Measurements from ENCODE around the gene UBE2G1.

UBE2G1 gene

DNA sequence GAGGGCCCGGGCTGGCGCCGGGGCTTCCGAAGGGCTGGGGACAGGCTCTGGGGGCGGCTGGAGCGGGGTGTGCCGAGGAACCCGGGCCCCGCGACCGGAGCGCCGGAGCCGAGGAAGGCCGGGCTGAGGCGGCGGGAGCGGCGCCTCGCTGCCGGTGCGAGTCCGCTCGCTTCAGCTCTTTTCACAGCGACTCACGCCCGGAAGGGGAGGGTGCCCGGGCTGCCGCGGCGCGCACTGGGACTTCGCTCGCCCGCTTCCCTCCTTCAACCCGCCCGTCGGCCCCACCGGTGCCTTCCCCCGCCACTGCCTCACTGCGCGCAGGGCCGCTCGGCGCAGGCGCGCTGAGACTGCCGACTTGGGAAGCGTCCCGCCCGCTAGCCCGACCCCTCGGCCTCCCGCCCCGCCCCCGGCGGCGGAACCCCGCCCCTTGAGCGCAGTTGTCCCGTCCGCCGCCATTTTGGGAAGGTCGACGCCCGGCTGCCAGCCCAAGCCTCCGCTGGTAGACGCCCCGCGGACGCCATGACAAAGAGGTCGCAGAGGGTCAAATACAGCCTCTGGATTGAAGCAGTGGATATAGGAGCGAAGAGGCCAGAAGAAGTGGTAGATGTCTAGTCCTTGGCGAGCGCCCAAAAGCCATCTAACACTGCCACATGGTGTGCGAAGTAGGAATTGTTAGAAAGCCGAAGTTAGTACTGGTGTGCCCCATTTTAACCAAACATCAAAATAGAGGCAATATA is at the start of gene UBE2G1:
UBE2G1 (minus strand) TSS at position 349 of the 737 bp plus-strand sequence. CDS start 359 bp downstream, outside the sequence.
- TF ChIP-seq CTCF (IDR thresholded peaks at IDR 0.05; ENCODE audit: poor library complexity, severe bottlenecking): peak; percentile 41
- Histone ChIP-seq H3K9me3 (ENCODE audit: severe bottlenecking) (no peaks in the 10 kb centered on the region), H3K4me3 (ENCODE audit: severe bottlenecking) (peak within 1 kb of the TSS; percentile 85), H3K27me3 (ENCODE audit: insufficient read depth, poor library complexity, severe bottlenecking) (no peaks in the 10 kb centered on the region), H3K4me1 (ENCODE audit: insufficient read depth, poor library complexity, severe bottlenecking) (no peaks in the 10 kb centered on the region), H3K27ac (ENCODE audit: poor library complexity, severe bottlenecking) (peak within 1 kb of the TSS; percentile 89), H3K36me3 (ENCODE audit: low read depth) (peaks cover 17% of the 10 kb centered on the region)
- DNase-seq (ENCODE audit: low spot score): peak; percentile 92
- ATAC-seq (ENCODE audit: low read depth): peak; percentile 80

- Histone ChIP-seq H3K4me3 (ENCODE audit: severe bottlenecking) (no peak overlapping the region), H3K4me1 (ENCODE audit: insufficient read depth, poor library complexity, severe bottlenecking) (no peaks in the 10 kb centered on the region), H3K27me3 (ENCODE audit: insufficient read depth, poor library complexity, severe bottlenecking) (no peaks in the 10 kb centered on the region), H3K27ac (ENCODE audit: poor library complexity, severe bottlenecking) (no peak overlapping the region), H3K36me3 (ENCODE audit: low read depth) (no peaks in the 10 kb centered on the region), H3K9me3 (ENCODE audit: severe bottlenecking) (no peaks in the 10 kb centered on the region)
- peak; percentile 84 for TF ChIP-seq CTCF (IDR thresholded peaks at IDR 0.05; ENCODE audit: poor library complexity, severe bottlenecking)
- ATAC-seq (ENCODE audit: low read depth): peak; percentile 99
- peak; percentile 87 for DNase-seq (ENCODE audit: low spot score)
Observed at GRCh38 chr17:4412933-4413831, 46.7 kb upstream of the UBE2G1 start.

GRCh38 chr17:4411201-4411600 is 44.7 kb upstream of the UBE2G1 start:
- H3K27ac ChIP-seq (ENCODE audit: poor library complexity, severe bottlenecking): no peak overlapping the region

DNA sequence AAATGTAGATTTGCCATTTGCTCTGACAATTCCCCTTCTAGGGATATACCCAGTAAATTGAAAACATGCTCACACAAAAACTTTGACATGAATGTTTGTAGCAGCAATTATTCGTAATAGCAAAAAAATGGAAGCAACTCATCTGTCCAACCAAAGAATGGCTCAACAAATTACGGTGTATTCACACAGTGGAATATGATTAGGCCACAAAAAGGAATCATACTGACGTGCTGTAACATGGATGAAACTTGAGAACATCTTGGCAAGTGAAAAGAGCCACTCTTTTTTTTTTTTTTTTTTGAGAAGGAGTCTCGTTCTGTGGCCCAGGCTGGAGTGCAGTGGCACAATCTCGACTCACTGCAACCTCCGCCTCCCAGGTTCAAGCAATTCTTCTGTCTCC is 43.2 kb upstream of the UBE2G1 start:
- Histone ChIP-seq H3K36me3 (ENCODE audit: low read depth) (no peaks in the 10 kb centered on the region), H3K4me1 (ENCODE audit: insufficient read depth, poor library complexity, severe bottlenecking) (no peaks in the 10 kb centered on the region), H3K27me3 (ENCODE audit: insufficient read depth, poor library complexity, severe bottlenecking) (no peaks in the 10 kb centered on the region), H3K9me3 (ENCODE audit: severe bottlenecking) (no peaks in the 10 kb centered on the region), H3K27ac (ENCODE audit: poor library complexity, severe bottlenecking) (no peak overlapping the region), H3K4me3 (ENCODE audit: severe bottlenecking) (no peak overlapping the region)
- ATAC-seq (ENCODE audit: low read depth): 0 out of 3 replicates have a peak, but pooled peaks have one; percentile 29
- no peak for DNase-seq (ENCODE audit: low spot score)
- TF ChIP-seq CTCF (IDR thresholded peaks at IDR 0.05; ENCODE audit: poor library complexity, severe bottlenecking): no peak

More at GRCh38 chr17:4411201-4411600, 44.7 kb upstream of the UBE2G1 start:
- ATAC-seq (ENCODE audit: low read depth) (no peak), DNase-seq (ENCODE audit: low spot score) (no peak)
- no peaks in the 10 kb centered on the region for H3K9me3 ChIP-seq (ENCODE audit: severe bottlenecking)
- H3K4me3 ChIP-seq (ENCODE audit: severe bottlenecking): no peak overlapping the region
- no peaks in the 10 kb centered on the region for H3K27me3 ChIP-seq (ENCODE audit: insufficient read depth, poor library complexity, severe bottlenecking)
- H3K36me3 ChIP-seq (ENCODE audit: low read depth): no peaks in the 10 kb centered on the region
- no peak for TF ChIP-seq CTCF (IDR thresholded peaks at IDR 0.05; ENCODE audit: poor library complexity, severe bottlenecking)
- H3K4me1 ChIP-seq (ENCODE audit: insufficient read depth, poor library complexity, severe bottlenecking): no peaks in the 10 kb centered on the region

Data from RWPE2 (cell line).